DMS114 treated with DMSO at 0.1 percent for 48 hours (cell line): Measurements from ENCODE around the gene LGALS3BP.

ENCODE experiments used
- DNase-seq: peaks from one replicate; lab custom pipeline; 2025; ENCODE audit not compliant: unreplicated experiment; lab: John Stamatoyannopoulos, UW

Gene LGALS3BP

GRCh38 chr17:78940708-78941107 is 39.0 kb downstream of the LGALS3BP start:
- DNase-seq = no peak

DNA sequence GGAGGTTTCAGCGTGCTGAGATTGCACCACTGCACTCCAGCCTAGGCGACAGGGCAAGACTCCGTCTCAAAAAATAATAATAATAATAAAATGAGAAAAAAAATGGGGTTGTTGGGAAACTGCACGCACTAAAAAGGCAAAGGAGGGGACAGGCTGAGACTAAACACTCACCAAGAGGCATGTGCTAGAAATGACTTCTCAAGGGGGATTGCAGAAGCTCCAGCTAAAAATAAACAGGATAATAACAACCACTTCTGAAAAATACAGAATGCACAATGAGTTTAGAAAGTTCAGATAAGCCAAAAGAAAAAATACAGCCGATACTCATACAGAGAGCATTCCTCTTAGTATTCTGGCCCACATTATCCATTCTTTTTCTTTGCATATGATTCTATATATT is 39.5 kb downstream of the LGALS3BP start:
- DNase-seq = no peak

DNA sequence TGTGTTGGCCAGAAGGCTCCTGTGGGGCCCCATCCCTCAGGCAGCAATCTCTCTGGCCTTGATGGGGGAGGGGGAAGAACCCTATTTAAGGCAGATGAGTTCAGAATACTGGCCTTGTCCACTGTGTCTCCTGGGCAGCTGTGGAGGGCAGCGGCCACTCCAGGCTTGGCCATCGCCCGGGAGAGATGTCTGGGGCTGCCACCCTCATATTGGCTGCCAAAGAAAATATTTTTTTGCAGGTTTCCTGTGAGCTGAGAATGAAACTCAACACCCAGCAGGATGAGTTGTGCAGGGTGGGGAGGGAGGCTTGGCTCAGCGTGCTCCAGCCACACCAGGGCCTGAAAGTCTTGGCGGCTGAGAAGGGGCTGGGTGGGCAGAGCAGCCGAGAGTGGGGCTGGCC is 40.1 kb downstream of the LGALS3BP start:
- DNase-seq = no peak

DNA sequence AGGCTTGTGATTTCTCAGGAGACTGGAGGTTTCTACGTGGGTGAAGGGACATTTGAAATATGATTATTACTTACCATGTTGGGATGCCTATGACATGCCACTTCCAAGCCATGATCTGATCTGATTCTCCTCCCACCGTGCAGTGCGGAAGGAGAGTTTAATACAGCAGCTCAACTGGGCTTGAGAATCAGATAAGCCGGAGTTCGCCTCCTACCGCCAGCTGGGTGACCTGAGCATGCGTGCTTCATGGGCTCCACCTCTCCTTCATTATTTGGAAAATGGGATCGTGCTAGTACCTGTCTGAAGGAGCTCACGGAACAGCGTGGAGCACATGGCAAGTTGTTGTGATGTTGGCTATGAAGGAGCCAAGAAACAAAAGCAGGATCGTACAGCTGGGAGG is 42.2 kb downstream of the LGALS3BP start:
- no peak for DNase-seq

DNA sequence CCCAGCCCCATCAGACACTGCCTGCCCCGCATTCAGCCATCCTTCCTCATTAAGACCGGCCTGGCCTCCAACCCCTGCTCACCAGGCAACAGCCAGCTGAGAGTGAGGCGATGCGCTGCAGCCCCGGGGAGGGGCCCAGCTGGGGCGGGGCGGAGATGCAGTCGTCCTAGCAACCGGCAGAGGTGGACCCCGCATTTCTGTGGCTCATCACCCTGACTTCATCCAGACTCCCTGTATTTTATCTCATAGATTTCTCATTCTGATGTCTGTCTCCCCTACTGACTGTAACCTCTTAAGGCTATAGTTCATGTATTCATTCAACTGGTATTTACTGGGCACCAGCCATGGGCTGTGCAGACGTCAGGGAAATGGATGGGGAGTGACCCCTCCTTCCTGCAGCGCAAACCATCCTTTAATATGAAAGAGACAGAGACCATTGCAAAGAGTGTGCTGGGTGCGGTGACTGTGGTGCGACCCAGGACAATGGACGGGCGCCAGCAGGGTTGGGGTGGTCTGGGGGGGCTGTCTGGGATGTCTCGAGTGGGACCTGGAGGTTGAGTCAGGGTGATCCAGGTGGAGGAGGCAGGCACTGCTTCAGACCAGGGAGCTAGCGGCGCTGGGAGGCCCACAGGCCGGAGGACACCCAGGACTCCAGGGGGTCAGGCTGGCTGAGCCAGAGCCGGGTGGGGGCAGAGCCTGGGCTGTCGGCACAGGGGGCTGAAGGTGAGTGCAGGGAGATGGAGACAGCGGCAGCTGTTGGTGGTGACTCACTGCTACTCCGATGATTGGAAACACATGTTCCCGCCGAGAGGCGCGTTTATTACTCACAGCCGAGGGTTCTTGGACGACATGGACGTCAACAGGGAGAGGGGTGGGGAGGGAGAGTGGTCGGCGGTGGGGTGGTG is 44.1 kb downstream of the LGALS3BP start:
- DNase-seq = no peak

DNA sequence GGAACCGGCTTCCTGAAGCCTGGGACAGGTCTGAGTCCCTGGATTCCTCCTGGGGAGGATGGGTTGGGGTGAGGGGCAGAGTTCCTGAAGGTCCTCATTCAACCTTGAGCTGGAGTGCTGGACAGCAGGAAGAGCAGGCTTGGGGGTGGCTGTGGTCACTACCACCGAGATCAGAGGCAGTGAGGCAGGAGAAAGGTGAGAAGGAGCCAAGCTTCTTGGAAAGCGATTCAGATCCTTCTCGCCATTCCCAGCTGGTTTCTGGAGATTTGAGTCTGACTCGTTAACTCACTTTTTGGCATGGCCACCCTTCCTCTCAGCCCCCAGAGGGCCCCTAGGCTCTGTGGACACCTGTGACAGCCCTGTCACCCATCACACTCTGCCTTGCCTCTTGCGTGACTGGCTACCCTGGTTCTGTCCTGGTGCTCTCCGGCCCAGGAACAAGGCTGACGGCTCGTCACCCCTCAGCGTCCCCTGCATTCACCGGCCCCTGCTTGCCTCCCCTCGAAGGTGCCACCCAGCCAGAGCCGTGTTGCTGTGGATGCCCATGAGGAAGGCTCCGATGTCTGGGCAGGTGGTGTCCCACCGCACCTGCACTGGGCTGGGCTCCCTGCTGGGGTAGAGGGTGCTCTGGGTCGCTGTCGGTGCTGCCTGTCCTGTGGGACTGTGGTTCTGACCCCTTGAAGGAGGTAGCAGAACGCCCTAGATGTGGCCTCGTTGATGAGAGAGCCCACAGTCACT is 44.9 kb downstream of the LGALS3BP start:
- DNase-seq = no peak

GRCh38 chr17:78933959-78934568 is 45.7 kb downstream of the LGALS3BP start:
- DNase-seq = no peak

DNA sequence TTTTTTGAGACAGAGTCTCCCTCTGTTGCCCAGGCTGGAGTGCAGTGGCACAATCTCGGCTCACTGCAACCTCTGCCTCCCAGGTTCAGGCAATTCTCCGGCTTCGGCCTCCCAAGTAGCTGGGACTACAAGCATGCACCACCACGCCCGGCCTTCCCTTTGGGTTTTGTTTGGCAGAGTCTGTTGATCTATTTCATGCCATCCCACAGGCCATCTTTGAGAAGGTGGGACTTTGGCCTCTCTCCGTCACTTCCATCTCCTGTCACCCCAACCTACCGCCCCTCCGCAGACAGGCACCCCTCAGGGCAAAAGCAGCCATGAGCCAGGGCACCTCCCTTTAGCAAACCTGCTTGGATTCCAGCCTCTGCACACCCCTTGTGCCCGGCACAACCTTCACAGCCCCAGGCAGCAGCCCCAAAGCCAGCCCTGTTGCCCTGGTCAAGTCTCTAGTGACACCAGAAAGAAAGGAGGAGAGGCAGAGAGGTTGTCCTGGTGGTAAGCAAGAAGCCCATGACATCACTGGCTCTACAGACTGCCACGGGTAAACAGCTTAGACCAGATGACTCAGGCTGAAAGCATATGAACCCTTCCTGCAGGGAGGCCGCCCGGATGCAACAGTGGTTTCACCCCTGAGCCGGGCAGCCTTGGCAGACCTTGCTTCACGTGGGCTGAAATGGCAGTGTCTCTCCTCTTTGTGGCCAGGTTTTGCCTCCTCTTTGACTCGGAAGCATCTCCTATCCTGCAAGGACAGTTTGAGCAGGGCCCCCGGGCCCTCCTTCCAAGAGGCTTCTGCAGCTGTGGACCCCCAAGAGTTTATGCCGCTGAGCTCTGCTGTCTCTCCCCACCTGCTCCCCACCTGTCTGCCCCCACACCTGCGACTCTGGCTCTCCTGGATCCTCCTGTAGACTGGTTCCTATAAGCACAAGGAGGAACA is 46.4 kb downstream of the LGALS3BP start:
- DNase-seq = no peak

DNA sequence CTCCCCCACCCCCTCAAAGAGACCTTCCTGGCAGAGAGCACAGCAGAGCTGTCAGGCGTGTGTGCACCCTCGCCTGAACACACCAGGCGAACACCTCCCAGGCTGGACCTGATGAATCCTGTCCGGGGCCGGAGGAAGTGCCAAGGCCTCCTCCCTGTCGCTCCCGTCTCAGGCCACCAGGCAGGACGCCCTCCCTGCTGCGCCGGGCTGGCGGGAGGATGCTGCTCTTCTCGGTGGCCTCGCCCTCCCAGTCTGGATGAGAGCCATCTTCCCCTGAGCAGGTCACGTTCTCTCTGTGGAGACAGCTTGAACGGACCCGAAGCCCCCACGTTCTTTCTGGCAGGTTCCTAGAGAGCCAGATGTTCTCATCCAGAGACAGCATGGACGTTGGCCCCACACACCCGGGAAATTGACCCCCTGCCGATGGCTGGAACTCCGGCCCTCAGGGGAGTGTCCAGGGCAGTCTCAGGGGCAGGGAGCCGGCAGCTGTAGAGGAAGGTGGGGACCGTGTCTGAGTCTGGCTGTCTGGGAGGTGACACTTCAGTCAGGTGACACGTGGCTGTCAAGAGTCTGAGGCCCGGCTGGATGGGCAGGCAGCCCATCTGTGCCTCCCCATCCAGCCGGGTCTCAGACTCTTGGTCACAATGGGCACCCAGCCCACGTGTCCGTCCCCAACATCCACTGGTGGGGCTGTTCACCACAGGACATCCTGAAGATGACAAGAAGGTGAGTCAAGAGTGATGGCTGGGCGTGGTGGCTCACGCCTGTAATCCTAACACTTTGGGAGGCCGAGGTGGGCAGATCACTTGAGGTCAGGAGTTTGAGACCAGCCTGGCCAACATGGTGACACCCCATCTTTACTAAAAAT is 49.6 kb downstream of the LGALS3BP start:
- DNase-seq = no peak

DNA sequence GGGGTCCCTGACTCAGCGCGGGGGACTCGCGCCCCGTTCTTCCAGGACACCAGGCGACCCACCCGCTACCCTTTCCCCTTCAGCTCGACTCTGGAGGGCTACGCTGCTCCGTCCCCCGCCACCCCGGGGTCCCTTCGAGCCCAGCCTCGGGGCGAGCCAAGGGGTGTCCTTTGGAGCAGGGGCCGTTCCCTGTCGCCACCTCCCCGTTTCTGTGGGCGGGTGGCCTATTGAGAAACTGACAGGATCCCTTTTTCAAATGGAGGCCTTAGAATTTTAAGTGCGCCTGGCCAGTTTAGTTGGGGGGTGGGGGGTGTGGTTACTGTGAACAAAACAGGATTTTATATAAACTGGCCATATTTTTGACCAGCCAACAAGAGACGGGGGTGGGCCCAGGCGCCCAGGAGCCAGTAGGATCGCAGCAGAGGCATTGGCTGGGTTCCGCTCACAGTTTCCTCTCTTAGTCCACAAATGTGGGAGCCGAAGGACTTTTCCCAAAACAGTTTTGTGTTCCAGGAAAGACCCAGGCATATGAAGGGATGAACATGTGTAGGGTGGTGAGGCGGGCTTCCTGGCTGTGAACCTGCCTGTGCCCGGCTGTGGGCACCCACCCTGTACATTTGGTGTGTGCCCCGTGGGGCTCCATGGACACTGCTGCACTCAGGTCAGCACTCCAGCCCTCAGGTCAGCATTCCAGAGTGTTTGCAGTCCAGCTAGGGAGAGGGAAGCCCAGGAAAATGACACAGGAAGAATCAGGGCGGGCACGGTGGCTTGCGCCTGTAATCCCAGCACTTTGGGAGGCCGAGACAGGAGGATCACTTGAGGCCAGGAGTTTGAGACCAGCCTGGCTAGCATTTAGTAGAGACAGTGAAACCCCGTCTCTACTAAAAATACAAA is 53.8 kb downstream of the LGALS3BP start:
- peak; percentile 58 for DNase-seq

DNA sequence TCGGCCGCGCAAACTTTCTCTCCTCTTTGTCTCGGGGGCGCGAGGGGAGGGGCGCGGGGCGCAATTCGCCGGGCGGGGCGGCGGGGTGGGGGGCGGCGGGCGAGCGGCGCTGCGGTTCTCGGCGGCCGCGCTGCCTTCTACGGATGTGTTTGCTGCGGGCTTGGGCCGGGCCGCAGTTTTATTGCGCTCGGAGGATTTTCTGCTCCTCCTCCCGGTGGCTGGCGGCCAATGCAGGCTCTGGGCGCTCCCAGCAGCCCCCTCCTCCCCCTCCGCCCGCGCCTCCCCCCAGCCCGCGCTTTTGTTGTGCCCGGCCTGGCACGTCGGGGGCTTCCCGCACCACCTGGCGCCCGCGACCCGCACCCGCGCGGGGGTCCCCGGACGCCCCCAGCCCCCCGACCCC is 54.5 kb downstream of the LGALS3BP start, which contains the start of gene TIMP2:
Gene TIMP2, minus strand, starts transcription at position 154 of the 400 bp plus-strand sequence. CDS start 299 bp downstream, outside the sequence.
- DNase-seq = peak; percentile 53

DNA sequence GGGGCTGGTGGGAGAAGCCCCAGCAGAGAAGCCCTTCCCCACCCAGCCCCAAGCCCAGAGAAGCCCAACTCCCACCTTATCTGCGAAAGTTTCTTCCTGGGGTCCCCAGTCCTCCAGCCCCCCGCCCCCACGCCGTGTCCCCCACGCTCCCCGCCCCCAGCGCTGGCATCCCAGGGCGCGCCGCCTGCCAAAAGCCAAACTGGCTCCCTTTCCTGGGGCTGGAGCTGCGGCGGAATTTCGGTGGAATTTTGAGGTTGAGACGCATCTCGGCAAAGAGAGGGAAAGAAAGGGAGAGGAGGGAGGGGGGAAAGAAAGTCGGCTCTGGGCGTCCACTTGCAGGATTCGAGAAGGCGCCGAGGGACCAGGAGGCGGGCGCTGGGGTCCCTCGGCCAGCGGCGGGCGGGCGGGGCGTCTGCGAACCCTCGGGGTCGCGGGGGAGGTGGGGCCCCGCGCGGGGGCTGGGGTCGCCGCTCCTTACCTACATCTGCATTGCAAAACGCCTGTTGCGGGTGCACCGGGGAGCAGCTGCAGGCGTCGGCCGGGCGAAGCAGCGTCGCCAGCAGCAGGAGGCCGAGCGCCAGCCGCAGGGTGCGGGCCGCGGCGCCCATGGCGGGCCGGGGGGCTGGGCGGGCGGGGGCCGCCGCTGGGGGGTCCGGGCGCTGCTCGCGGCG is 55.1 kb downstream of the LGALS3BP start:
- no peak for DNase-seq

DNA sequence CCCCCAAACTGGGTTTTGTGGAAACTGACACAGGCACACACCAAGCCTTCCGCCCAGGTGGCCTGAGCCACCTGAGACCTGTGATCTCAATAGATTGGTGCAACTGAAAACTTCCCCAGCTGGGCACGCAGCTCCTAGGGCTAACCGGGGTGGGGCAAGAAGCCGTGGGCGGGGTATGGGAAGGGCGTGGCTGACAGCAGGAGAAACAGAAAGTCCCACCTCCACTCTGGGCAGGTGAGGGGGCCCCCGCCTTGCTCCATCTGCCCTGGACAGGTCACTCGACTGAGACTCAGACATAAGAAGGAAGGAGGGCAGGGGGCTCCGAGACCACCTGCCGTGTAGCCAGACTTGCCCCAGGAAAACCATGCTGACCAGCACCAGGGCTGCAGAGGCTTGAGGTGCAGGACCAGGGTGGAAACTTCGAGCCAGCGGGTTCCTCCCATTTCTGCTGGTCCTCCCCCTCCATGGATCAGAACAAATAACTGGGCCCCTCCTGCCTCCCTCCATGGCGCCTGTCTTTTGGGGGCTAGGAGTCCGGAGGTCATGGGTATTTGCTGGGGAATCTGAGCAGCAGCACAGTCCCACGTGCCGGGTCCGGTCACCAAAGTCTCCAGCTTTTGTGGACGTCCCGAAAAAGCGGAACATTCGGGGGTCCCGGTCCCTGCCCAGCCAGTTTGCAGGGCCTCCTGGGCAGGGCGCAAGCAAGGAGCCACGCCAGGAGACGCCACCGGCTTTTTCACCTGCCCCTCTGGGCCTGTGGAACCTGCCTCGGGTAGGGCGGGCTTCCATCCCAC is 55.9 kb downstream of the LGALS3BP start:
- peak; percentile 13 for DNase-seq

DNA sequence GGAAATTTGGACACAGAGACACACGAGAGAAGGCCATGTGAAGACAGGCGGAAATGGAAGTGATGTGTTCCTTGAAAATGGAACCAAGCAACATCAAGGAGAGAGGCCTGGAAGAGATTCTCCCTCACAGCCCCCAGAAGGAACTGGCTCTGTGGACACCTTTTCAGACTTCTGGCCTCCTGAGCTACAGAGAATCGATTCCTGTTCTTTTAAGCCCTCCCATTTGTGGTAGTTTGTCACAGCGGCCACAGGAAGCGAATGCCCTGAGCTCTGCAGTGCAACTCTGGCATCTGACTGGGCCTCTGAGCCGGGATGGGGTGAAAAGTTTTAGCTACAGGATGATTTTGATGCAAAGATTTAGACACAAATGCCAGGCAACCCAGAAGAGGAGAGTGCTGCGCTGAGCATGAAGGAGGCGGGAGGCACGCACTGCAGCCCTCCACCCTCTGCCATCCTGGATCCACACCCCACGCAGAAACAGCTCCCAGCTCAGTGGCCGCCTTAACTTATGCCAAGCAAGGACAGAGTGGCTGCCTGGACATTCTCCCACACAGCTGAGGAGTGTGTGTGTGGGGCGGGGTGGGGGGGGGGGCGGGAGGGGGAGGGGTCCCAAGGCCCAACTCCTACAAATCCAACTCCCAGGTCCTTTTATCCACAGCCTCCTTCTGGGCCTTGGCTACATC is 56.8 kb downstream of the LGALS3BP start:
- no peak for DNase-seq

- no peak for DNase-seq
Measured at GRCh38 chr17:78921437-78921971, 58.2 kb downstream of the LGALS3BP start.
